Renal cortical epithelial cell (primary cell): ENCODE measurements around the gene HSD17B8. TPM values are rescaled to one million over a fixed set of nuclear protein-coding genes. Genes with fewer than 3 reads are reported as not detected.

Experiments used
- DNase-seq: peaks from one replicate; pipeline ENCODE4 v3.0.0-alpha.2; 2011; ENCODE audit warnings: low read depth
- total RNA-seq: library from RNA; depleted of rRNA; stranded (reverse); fragments of >200 nt; gene quantifications from 2 replicates; pipeline ENCODE4 v1.2.3, GENCODE V29; 2014

Gene HSD17B8
- 11.2 and 26.0 TPM in 2 replicates for total RNA-seq

DNA sequence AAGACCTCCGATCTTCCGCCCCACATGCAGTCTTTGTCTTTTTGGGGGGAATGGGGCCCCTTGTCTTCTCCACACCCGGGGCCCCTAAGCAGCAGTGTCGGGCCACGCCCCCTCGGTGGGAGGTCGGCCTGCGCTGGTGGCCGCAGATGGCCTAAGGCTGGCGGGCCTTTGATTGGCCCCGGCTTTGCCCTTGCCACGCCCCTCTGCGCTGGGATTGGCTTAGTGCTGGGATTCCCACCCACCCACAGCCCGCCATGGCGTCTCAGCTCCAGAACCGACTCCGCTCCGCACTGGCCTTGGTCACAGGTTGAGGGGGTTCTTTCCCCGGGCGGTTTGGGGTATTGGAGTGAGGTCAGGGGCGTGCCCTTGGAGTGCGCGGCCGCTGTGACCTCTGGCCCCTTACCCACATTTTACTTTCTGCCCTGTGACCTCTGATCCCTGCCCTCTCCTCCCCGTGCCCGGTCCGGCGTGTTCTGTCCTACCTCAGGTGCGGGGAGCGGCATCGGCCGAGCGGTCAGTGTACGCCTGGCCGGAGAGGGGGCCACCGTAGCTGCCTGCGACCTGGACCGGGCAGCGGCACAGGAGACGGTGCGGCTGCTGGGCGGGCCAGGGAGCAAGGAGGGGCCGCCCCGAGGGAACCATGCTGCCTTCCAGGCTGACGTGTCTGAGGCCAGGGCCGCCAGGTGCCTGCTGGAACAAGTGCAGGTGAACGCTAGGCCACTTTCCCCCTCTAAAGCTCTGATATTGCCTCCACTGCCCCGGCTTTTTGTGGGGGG lies at the start of gene HSD17B8:
HSD17B8 (plus strand) TSS at position 241 of the 776 bp plus-strand sequence; CDS start at position 255, 14 bp downstream.
- DNase-seq, result peak; percentile 81

GRCh38 chr6:33156561-33156960 lies 47.9 kb upstream of the HSD17B8 start:
- no peak for DNase-seq

DNA sequence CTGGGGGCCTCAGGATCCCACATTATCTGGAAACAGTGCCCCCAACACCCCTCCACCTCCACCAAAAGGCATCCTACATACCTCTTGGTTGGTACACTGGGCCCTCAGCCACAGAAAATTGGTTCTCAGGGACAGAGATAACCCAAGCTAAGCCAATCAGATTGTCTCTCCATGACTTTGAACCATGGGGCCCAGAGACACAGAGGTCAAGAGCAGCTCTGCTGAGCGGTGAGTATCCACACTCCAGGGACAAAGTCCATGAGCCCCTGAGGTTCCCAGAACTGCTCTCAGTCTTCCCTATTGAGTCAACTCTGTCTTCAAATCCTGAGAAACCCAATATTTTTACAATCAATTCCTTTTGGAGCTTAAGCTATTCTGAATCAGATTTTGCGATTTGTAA lies 47.5 kb upstream of the HSD17B8 start:
- no peak for DNase-seq

GRCh38 chr6:33160096-33160495 lies 44.4 kb upstream of the HSD17B8 start:
- DNase-seq, result no peak

GRCh38 chr6:33160728-33161344 lies 43.6 kb upstream of the HSD17B8 start:
- DNase-seq, result peak; percentile 39

DNA sequence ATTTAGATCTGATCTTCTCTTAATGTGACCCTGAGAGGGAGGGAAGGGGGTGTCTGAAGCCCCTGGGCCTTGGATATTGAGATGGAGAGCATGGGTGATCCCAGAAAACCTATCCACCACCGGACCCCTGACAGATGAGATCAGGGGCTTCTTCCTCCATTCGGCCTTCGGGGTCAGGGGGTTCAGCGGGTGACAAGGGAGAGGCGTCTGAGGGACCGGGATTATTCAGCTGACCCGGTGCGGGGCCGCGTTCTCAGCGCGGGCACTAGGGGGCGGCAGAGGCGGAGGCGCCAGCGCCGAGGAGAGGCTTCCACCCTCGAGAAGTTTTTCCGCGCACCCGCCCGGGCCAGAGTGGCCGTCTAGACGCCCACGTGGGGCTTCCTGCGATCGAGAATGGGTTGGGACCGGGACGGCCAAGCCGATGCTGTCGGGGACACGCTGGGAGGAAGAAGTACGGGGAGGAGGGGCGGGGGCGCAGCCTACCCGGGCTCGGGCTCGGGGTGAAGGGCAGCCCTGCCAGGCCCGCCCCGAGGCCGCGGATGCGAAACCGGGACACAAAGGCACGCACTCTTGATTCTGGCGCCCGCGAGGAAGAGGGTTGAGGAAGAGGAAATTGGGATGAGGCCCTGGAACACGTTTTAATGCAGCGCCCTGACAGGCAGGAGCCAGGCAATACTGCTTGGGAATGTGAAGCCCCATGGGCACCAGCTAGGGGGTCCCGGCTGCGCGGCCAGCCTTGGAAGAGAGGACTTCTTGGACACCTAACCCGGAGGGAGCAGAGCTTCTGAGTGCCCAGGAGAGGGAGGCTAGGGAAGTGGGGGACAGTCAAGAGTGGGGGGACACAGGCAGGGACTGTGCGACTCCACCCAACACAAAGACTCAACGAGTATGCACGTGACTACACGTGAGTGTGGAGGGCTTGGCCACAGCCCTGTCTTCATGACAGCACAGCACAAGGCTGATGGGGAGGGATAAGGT lies 42.8 kb upstream of the HSD17B8 start:
- DNase-seq, result peak; percentile 1

- no peak for DNase-seq
These were observed 40.9 kb upstream of the HSD17B8 start for GRCh38 chr6:33163540-33163939.

GRCh38 chr6:33164176-33164575 lies 40.3 kb upstream of the HSD17B8 start:
- no peak for DNase-seq

- DNase-seq, result no peak
These were observed 39.6 kb upstream of the HSD17B8 start for GRCh38 chr6:33164665-33165373.

DNA sequence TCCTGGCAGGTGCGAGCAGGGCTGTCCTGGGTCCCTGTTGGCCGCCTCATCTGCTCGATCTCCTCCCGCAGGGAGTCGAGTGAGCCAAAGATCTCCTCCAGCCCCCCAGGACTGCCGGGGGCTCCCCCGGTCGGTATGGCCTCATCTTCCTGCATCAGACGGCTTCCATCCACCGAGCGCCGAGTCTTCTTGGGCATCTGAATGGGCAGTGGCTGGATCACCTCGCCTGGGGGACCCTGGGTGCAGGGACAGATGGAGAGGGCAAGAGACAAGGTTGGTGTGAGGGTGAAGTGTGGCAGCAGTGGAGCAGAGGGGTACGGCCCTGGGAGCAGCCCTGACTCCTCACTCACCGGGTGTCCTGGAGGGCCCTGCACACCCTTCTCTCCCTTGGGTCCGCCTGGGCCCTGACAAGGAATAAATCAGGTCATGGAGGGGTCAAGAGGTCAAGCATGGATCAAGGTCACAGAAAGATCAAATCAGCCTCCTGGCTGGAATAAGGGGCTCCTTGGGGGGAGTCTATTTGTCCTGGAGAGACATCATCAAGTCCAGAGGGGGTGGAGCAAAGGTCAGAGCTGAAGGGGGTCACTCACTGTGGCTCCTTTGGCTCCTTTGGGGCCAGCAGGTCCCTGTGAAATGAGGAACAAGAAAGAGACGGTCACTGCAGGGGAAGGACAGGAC lies 38.7 kb upstream of the HSD17B8 start:
- DNase-seq, result no peak

DNA sequence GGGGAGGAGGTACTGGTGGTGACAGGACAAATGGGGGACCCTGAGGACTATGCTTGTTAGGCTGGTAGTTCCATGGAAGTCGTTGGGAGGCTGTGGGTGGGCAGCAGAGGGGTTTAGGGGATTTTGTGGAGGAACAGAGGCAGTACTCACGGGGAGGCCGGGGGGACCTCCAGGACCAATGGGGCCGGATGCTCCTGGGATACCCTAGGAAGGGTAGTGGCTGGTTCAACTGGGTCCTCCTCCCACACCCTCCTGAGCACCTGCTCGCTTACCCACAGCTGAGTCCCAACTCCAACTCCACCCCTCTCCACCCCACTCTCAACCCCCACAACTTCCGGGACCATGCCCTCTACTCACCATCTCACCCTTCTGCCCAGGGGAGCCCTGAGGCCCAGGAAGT lies 38.1 kb upstream of the HSD17B8 start:
- no peak for DNase-seq

GRCh38 chr6:33166811-33167210 lies 37.6 kb upstream of the HSD17B8 start:
- no peak for DNase-seq

GRCh38 chr6:33167374-33168283 lies 36.8 kb upstream of the HSD17B8 start:
- no peak for DNase-seq

DNA sequence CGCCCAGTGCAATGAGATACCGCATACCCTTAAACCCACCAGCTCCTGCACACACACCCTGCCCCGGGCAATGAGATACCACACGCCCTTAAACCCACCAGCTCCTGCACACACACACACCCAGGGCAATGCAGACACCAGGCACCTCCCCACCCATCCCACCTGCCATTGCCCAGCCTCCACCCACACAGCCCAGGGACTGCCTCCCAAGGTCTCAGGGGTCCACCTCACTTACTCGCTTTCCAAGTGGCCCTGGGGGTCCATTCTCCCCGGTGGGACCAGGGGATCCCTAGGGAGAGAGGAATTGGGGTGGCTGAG lies 36.2 kb upstream of the HSD17B8 start:
- DNase-seq, result no peak

GRCh38 chr6:33168639-33169038 lies 35.8 kb upstream of the HSD17B8 start:
- DNase-seq, result no peak

DNA sequence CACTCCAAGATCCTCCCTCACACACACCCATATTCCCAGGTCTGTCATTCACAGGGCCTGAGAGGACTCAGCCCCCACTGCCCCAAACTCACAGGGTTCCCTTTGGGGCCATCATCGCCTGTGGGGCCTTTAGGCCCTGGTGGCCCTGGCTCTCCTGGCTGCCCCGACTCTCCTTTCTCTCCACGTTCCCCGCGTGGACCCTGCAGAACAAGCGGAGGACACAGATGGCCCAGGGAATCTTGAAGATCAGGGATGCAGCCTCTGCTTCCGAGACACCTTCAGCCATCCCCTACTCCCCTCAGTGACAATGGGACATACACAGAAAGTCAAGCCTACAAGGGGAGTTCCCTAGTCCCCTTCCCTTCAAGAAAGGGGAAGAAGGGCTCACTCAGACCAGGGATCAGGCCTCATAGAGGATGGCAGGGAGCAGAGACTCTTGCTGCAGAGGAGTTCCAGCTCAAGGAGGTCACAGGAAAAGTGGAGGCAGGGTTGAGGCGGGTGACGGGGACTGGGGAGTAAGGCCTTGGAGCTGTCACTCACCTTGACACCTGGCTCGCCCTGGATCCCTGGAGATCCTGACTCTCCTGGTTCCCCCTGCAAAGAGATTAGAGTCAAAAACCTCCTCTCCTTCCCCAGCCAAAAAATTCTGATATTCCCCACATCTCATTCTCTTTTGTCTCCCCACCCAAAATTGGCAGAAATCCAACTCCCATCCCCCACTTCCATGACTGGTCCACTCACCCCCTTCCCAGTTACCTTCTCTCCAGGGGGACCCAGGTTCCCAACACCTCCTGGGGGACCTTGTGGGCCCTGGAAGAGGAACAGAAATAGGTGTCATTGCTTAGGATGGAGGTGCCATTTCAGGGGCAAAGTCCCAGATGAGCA lies 34.9 kb upstream of the HSD17B8 start:
- no peak for DNase-seq

DNA sequence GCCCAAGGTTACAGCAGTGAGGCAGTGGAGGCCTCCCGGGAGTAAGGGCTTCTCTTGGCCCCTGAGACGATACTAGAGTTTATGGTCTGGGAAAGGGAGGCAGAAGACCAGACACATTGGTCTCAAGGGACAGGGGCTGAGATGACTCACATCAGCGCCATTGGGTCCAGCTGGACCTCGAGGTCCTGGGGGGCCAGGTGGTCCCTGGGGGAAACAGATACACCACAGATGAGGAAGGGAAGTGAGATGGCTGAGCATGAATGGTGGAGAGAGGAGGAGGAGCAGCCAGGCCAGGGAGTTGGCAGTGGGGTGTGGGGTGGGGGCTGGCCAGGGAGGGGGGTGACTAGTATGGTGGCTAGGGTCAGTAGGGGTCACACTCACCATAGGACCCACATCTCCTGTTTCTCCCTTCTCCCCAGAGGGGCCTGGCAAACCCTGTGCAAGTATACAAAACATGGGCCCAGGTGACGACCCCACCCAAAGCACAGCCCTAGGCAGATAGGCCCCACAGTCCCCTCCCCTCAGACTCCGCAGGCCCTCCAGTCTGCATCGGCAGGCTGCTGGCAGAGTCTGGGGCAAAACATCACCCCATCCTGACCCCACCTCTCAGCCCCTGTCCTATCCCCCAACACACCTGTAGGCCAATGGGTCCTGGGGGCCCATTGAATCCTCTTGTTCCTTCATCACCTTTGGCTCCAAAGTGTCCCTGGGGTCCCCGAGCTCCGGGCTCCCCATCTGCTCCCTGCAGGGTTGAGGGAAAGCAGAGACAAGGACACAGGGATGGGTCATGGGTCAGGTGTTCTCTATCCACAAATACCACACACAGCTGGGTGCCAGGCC lies 34.1 kb upstream of the HSD17B8 start:
- no peak for DNase-seq
